Neural cell (in vitro differentiated cells): ENCODE data around the gene RAB1B. TPM values are rescaled to one million over a fixed set of nuclear protein-coding genes. Genes with fewer than 3 reads are reported as not detected.

Experiments used
- H2AFZ ChIP-seq: fragments of 200-600, 300-800 bp; sonication (generic), shearing (Covaris generic); 2 replicates; pipeline ENCODE4 v1.6.0; 2014; ENCODE audit warnings: low read depth, mild to moderate bottlenecking, antibody characterized with exemption, low read length, moderate library complexity
- H3F3A ChIP-seq: fragments of 200-600 bp; shearing (Covaris generic); 2 replicates; pipeline ENCODE4 v1.6.1; 2016; ENCODE audit warnings: mild to moderate bottlenecking, moderate library complexity, mixed read lengths, antibody characterized with exemption, low read length; ENCODE audit not compliant: insufficient read depth, poor library complexity, severe bottlenecking
- H3K27ac ChIP-seq: fragments of 200-600, 300-800 bp; sonication (generic), shearing (Covaris generic); 2 replicates; pipeline ENCODE4 v1.5.1; 2014; ENCODE audit warnings: mild to moderate bottlenecking, low read length, moderate library complexity
- H3K27me3 ChIP-seq: fragments of 300-800, 200-600 bp; sonication (generic), shearing (Covaris generic); 2 replicates; pipeline ENCODE4 v1.6.0; 2014; ENCODE audit warnings: mild to moderate bottlenecking, low read depth, low read length, moderate library complexity; ENCODE audit not compliant: insufficient read depth
- H3K36me3 ChIP-seq: fragments of 300-800, 200-600 bp; sonication (generic), shearing (Covaris generic); 2 replicates; pipeline ENCODE4 v1.5.1; 2014; ENCODE audit warnings: mild to moderate bottlenecking, antibody characterized with exemption, low read length, moderate library complexity; ENCODE audit not compliant: insufficient read depth
- H3K4me2 ChIP-seq: fragments of 300-800, 200-600 bp; sonication (generic), shearing (Covaris generic); 2 replicates; pipeline ENCODE4 v1.6.0; 2014; ENCODE audit warnings: mild to moderate bottlenecking, low read length
- H3K4me3 ChIP-seq: fragments of 300-800, 200-600 bp; sonication (generic), shearing (Covaris generic); 2 replicates; pipeline ENCODE4 v1.5.1; 2014; ENCODE audit warnings: mild to moderate bottlenecking, low read length, moderate library complexity
- H3K79me2 ChIP-seq: fragments of 200-600 bp; shearing (Covaris generic); replicated peaks from 2 replicates; pipeline ENCODE4 v1.6.0; 2014; ENCODE audit warnings: mild to moderate bottlenecking, low read length, moderate library complexity; ENCODE audit not compliant: insufficient read depth
- H3K9ac ChIP-seq: fragments of 300-800, 200-600 bp; sonication (generic), shearing (Covaris generic); 2 replicates; pipeline ENCODE4 v1.6.1; 2016; ENCODE audit warnings: mild to moderate bottlenecking, low read length, mixed read lengths
- H3K9me2 ChIP-seq: fragments of 200-600 bp; shearing (Covaris generic); 2 replicates; pipeline ENCODE4 v1.6.1; 2016; ENCODE audit warnings: mild to moderate bottlenecking, low read length, mixed read lengths; ENCODE audit not compliant: insufficient read depth
- H3K9me3 ChIP-seq: fragments of 200-600, 300-800 bp; sonication (generic), shearing (Covaris generic); 2 replicates; pipeline ENCODE4 v1.6.1; 2016; ENCODE audit warnings: mild to moderate bottlenecking, mixed run types, low read length, moderate library complexity, mixed read lengths
- H4K20me1 ChIP-seq: fragments of 200-600 bp; shearing (Covaris generic); 2 replicates; pipeline ENCODE4 v1.6.1; 2016; ENCODE audit warnings: mild to moderate bottlenecking, mixed run types; ENCODE audit not compliant: insufficient read depth
- CTCF ChIP-seq: fragments of 450-650 bp; IDR thresholded peaks from 2 replicates; pipeline ENCODE4 v1.5.1; 2014; ENCODE audit warnings: antibody characterized with exemption, mild to moderate bottlenecking, moderate library complexity; ENCODE audit not compliant: poor library complexity, severe bottlenecking
- EP300 ChIP-seq: fragments of 450-650 bp; conservative IDR thresholded peaks from 2 replicates; pipeline ENCODE4 v1.6.1; 2014; ENCODE audit warnings: antibody characterized with exemption, mild to moderate bottlenecking, moderate library complexity; ENCODE audit not compliant: poor library complexity, severe bottlenecking
- EZH2 ChIP-seq: fragments of 200-600, 300-800 bp; shearing (Covaris generic), sonication (generic); IDR thresholded peaks from 2 replicates; pipeline ENCODE4 v1.6.1; 2014; ENCODE audit warnings: antibody characterized with exemption, low read length, borderline replicate concordance, mild to moderate bottlenecking; ENCODE audit not compliant: insufficient read depth, poor library complexity, severe bottlenecking
- MXI1 ChIP-seq: fragments of 450-650 bp; conservative IDR thresholded peaks from 2 replicates; pipeline ENCODE4 v1.6.1; 2014; ENCODE audit warnings: antibody characterized with exemption, mild to moderate bottlenecking; ENCODE audit not compliant: poor library complexity, severe bottlenecking
- POLR2AphosphoS5 ChIP-seq: IDR thresholded peaks from 2 replicates; pipeline ENCODE4 v1.6.1; 2012
- RAD21 ChIP-seq: fragments of 450-650 bp; conservative IDR thresholded peaks from 2 replicates; pipeline ENCODE4 v1.6.1; 2014; ENCODE audit warnings: antibody characterized with exemption, mild to moderate bottlenecking, moderate library complexity
- REST ChIP-seq: IDR thresholded peaks from 2 replicates; pipeline ENCODE4 v1.6.1; 2012; ENCODE audit warnings: borderline replicate concordance
- SMC3 ChIP-seq: fragments of 450-650 bp; conservative IDR thresholded peaks from 2 replicates; pipeline ENCODE4 v1.6.1; 2014; ENCODE audit warnings: antibody characterized with exemption, mild to moderate bottlenecking, moderate library complexity; ENCODE audit not compliant: poor library complexity
- TAF1 ChIP-seq: IDR thresholded peaks from 2 replicates; pipeline ENCODE4 v1.6.1; 2012; ENCODE audit warnings: low read depth
- polyA plus RNA-seq: library from polyadenylated mRNA; depleted of rRNA; stranded (reverse); fragments of >200 nt; gene quantifications from 2 replicates; pipeline ENCODE4 v1.2.3, GENCODE V29; 2014

RAB1B gene
- polyA plus RNA-seq, 1 donor from 2014 or later = 27.2 TPM

DNA sequence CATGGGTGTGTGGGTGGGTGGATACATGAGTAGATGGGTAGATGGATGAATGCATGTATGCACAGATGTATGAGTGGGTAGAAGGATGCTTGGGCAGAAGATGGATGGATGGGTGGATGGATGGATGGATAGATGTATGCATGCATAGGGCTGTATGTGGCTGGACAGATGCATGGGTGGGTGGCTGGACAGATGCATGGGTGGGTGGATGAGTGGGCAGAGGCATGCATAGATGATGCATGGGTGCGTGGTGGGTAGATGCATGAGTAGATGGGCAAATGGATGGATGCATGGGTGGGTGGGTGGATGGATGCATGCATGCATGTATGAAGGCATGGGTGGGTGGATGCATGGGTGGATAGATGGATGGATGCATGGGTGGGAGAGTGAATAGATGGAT, 55.2 kb downstream of the RAB1B start:
- H2AFZ ChIP-seq = no peak overlapping the region
- H3K36me3 ChIP-seq = no peaks in the 10 kb centered on the region
- H4K20me1 ChIP-seq = no peaks in the 10 kb centered on the region
- TF ChIP-seq EZH2 = no peak
- TF ChIP-seq EP300 = no peak
- no peak for TF ChIP-seq REST
- no peak for TF ChIP-seq CTCF
- no peak for TF ChIP-seq POLR2AphosphoS5
- no peak for TF ChIP-seq MXI1
- H3K27me3 ChIP-seq = no peaks in the 10 kb centered on the region
- H3K9me3 ChIP-seq = no peaks in the 10 kb centered on the region
- no peak overlapping the region for H3K4me3 ChIP-seq
- H3K27ac ChIP-seq = no peak overlapping the region
- no peaks in the 10 kb centered on the region for H3K9me2 ChIP-seq
- no peaks in the 10 kb centered on the region for H3K79me2 ChIP-seq
- no peak overlapping the region for H3K4me2 ChIP-seq
- no peaks in the 10 kb centered on the region for H3F3A ChIP-seq
- no peak overlapping the region for H3K9ac ChIP-seq

DNA sequence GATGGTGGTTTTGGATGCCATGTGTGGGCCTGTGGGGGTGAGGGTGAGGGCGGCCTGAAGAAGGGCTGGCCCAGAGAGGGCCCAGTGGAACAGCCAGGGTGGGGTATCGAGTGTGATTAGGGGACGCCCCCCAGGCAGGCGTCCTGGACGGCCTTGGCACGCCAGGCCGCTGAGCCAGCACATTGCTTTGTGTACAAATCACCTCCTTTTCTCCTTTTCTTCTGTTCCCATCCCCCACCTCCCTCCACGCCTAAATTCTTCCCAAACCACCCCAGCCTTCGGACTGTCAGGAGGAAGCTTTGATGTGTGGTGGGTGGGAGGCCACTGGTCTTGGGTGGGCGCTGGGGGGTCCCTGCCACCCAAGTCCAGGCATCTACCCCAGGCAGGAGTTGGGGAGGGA, 56.2 kb downstream of the RAB1B start:
- H3K9me3 ChIP-seq = no peaks in the 10 kb centered on the region
- H3K79me2 ChIP-seq = no peaks in the 10 kb centered on the region
- no peaks in the 10 kb centered on the region for H3K27me3 ChIP-seq
- no peak overlapping the region for H3K9ac ChIP-seq
- no peaks in the 10 kb centered on the region for H3K36me3 ChIP-seq
- no peak overlapping the region for H3K4me2 ChIP-seq
- H3F3A ChIP-seq = no peaks in the 10 kb centered on the region
- H3K4me3 ChIP-seq = no peak overlapping the region
- no peaks in the 10 kb centered on the region for H3K9me2 ChIP-seq
- H3K27ac ChIP-seq = no peak overlapping the region
- TF ChIP-seq REST (no peak), POLR2AphosphoS5 (no peak), EZH2 (no peak), MXI1 (no peak), EP300 (no peak), RAD21 (no peak), CTCF (no peak), SMC3 (no peak), TAF1 (no peak)
- no peak overlapping the region for H2AFZ ChIP-seq
- H4K20me1 ChIP-seq = no peaks in the 10 kb centered on the region
